Natural killer cell treated with Interleukin-12 subunit alpha and Interleukin-12 subunit beta and Interleukin-15 and Interleukin-18, amount 100 ng/mL, for 72 hours (primary cell): ENCODE results near the gene TRABD2A. TPM values are rescaled to one million over a fixed set of nuclear protein-coding genes. Genes with fewer than 3 reads are reported as not detected.
"Not testable (repeated sequence)": the region's sequence is repeated elsewhere in the genome, so short reads cannot be mapped to it uniquely, and the experiment has no call there.

Experiments
- ATAC-seq, 2 donors: fragments of 150-1000 bp; cut with Tn5 transposase in 1 of 2; sonication (Bioruptor Pico), chemical (Tn5 transposase) in 1 of 2; 2 replicates each; pipeline ENCODE4 v1.10.0; 2021
- DNase-seq: peaks from one replicate; pipeline ENCODE4 v3.0.0; 2022; ENCODE audit warnings: low spot score
- H3K27ac Mint-ChIP-seq, 2 donors: 1 replicate in 1 of 2; 2 replicates in 1 of 2; pipeline ENCODE4 v1.8.0; 2022; ENCODE audit warnings: mixed read lengths in 2 of 2, mild to moderate bottlenecking in 1 of 2, moderate library complexity in 1 of 2
- H3K27me3 Mint-ChIP-seq, 2 donors: 1 replicate in 1 of 2; 2 replicates in 1 of 2; pipeline ENCODE4 v1.8.0; 2022; ENCODE audit warnings: mixed read lengths in 2 of 2
- H3K36me3 Mint-ChIP-seq: one replicate; pipeline ENCODE4 v1.8.0; 2022; ENCODE audit warnings: mixed read lengths
- H3K4me1 Mint-ChIP-seq, 2 donors: 1 replicate in 1 of 2; 2 replicates in 1 of 2; pipeline ENCODE4 v1.8.0; 2022; ENCODE audit warnings: low read depth in 2 of 2, mixed read lengths in 2 of 2, mild to moderate bottlenecking in 1 of 2
- H3K4me3 Mint-ChIP-seq: one replicate; pipeline ENCODE4 v1.8.0; 2022; ENCODE audit warnings: mixed read lengths
- H3K9me3 Mint-ChIP-seq: 2 replicates; pipeline ENCODE4 v1.8.0; 2022; ENCODE audit warnings: mixed read lengths
- total RNA-seq, 2 donors: library from RNA; stranded (reverse); gene quantifications; one replicate each; pipeline ENCODE4 v1.2.3, GENCODE V29; 2022

The TRABD2A gene
- total RNA-seq, 2 donors from 2014 or later: 6.6 to 18.3 TPM

DNA sequence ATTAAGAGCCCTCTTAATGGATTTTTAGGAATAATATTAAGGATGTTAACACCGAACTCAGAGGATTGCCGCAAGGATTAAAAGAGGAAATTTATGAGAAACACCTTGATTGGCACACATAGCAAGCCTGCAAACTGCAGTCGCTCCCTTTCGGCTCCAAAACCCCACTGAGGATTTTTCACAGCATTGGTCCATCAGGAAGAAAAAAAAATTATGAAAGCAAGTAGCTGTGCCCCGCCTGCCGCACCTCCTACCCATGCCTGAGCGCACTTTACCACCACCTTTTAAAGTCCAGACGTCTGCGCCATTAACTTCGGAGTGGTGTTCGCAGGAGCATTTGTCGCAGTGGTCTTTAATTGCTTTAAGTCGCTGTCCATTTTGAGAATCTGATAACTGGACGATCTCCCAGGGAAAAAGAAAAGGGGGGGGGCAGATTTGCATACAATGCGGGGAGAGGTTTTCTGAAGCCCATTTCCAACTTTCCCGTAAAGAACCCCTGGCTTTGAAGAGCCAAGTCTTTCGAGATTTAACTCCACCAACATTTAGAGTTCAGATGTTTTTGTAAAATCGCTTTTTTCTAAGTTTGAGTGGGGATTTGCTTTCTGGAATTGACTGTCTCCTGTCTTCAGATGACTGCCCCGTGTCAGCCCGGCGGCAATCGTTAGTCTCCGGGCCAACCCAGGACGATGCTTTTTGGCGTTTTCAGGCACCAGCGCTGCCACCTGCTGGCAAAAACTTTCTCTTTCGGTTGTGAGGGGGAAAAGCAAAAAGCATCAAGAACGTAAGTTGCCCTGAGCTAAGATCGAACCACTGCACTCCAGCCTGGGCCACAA lies 913 bp upstream of the TRABD2A start:
- Mint-ChIP-seq H3K4me3 (peak overlapping the region; percentile 89), H3K27ac (peak overlapping the region; percentile 75 to 80), H3K27me3 (peaks cover 16% of the 10 kb centered on the region in 2 donors), H3K4me1 (peaks cover 29 to 38% of the 10 kb centered on the region in 2 donors), H3K9me3 (no peaks in the 10 kb centered on the region), H3K36me3 (no peaks in the 10 kb centered on the region)
- peak; percentile 84 to 88 for ATAC-seq
- peak; percentile 87 for DNase-seq

DNA sequence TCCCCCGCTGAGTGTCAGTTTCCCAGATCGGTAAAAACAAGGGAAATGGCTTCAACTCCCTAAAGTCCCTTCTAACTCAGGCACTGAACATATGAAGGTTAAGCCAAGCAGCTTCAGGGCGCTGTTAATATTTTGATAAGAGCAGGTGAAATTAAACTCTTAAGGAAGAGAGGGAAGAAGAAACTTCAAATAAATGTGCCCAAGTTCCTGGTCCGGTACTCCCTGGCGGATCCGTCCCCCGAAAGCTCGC lies 564 bp downstream of the TRABD2A start:
- H3K27me3 Mint-ChIP-seq: peaks cover 16 to 20% of the 10 kb centered on the region in 2 donors
- H3K27ac Mint-ChIP-seq: peak overlapping the region; percentile 75 to 78
- H3K4me1 Mint-ChIP-seq: peaks cover 24 to 34% of the 10 kb centered on the region in 2 donors
- no peaks in the 10 kb centered on the region for H3K9me3 Mint-ChIP-seq
- DNase-seq: no peak
- H3K36me3 Mint-ChIP-seq: no peaks in the 10 kb centered on the region
- H3K4me3 Mint-ChIP-seq: peak overlapping the region; percentile 89
- no peak for ATAC-seq

DNA sequence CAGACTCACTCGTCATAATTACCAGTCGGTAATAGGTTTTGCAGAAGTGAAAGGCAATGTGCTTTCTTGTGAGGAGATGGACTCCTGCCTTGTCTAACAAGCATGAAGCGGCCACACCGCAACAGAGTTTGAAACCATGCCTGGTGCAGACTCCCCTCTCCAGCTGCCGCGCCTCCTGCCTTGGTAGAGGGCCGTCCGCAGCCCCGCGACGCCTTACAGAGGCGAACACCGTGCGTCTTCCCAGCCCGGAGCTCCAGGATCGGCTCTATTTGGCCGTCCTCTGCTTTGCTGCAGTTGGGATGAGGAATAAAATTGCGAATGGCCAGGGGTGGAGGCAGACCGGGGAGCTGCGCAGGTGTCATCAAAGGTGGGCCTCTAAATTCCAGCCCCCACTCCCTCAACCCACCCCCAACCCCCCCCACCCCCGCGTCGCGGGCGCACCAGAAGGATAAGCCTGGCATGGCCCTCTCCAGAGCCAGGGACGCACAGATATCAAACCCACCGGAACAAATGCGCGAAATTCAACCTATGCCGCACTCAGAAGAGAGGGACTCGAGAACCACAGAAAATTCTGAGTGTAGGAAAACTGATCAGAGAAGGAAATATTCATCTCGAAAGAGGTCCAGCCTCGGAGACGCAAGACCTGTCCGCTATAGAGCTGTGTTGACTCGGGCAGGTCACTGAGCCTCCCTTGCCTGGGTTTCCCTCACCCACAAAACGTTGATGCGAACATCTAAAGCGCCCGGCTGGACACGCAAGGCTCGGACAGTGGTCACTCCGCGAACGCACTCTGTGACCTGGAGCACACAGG lies 1.1 kb downstream of the TRABD2A start:
- peak; percentile 57 for DNase-seq
- no peaks in the 10 kb centered on the region for H3K9me3 Mint-ChIP-seq
- peaks cover 29 to 39% of the 10 kb centered on the region in 2 donors for H3K4me1 Mint-ChIP-seq
- peaks cover 16 to 23% of the 10 kb centered on the region in 2 donors for H3K27me3 Mint-ChIP-seq
- no peak for ATAC-seq
- peak overlapping the region; percentile 89 for H3K4me3 Mint-ChIP-seq
- no peaks in the 10 kb centered on the region for H3K36me3 Mint-ChIP-seq
- peak overlapping the region; percentile 75 to 78 for H3K27ac Mint-ChIP-seq

DNA sequence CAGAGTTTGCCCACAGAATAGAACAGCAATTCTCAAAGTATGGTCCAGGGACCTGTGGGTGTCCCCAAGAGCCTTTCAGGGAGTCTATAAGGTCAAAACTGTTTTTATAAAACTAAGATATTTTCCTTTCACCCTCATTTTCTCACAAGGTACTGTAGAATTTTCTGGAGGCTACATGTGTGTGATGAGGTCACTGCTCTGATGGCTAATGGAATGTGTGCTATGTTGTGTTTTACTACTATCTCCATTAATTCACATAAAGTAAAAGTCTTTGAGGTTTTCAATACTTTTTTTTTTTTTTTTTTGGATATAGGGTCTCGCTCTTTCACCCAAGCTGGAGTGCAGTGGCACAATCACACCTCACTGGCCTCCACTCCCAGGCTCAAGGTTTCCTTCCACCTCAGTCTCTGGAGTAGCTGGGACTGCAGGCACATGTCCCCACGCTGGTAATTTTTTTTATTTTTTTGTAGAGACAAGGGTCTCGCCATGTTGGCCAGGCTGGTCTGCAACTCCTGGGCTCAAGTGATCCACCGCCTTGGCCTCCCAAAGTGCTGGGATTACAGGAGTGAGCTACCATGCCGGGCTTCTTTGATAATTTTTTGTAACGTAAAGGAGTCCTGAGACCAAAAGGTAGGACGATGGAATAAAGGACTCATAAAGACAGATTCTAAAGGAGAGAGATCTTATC lies 1.8 kb downstream of the TRABD2A start:
- H3K27ac Mint-ChIP-seq: no peak overlapping the region
- peaks cover 16 to 23% of the 10 kb centered on the region in 2 donors for H3K27me3 Mint-ChIP-seq
- H3K36me3 Mint-ChIP-seq: no peaks in the 10 kb centered on the region
- no peak for DNase-seq
- peaks cover 37 to 44% of the 10 kb centered on the region in 2 donors for H3K4me1 Mint-ChIP-seq
- H3K9me3 Mint-ChIP-seq: no peaks in the 10 kb centered on the region
- no peak for ATAC-seq
- H3K4me3 Mint-ChIP-seq: peak overlapping the region; percentile 89

DNA sequence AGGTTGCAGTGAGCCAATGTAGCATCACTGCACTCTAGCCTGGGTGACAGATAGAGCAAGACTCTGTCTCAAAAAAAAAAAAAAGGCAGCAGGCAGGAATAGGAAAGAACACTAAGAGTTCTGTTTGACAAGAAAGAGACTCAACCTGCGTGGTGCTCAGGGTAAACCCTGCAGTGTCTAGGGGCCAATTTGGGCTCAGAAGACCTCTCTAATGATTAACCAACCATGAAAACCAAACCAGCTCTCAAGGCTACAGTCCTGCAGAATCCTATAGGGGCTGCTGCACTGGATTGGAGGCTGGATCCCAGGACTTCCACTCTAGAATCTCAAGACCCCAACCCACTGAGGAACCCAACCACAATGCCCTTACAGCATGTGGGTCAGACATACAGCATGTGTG lies 2.4 kb downstream of the TRABD2A start:
- H3K4me3 Mint-ChIP-seq: no peak overlapping the region
- H3K4me1 Mint-ChIP-seq: peaks cover 36 to 43% of the 10 kb centered on the region in 2 donors
- ATAC-seq: no peak
- H3K27ac Mint-ChIP-seq: no peak overlapping the region
- peak; percentile 54 for DNase-seq
- no peaks in the 10 kb centered on the region for H3K36me3 Mint-ChIP-seq
- peaks cover 16 to 23% of the 10 kb centered on the region in 2 donors for H3K27me3 Mint-ChIP-seq
- H3K9me3 Mint-ChIP-seq: no peaks in the 10 kb centered on the region

DNA sequence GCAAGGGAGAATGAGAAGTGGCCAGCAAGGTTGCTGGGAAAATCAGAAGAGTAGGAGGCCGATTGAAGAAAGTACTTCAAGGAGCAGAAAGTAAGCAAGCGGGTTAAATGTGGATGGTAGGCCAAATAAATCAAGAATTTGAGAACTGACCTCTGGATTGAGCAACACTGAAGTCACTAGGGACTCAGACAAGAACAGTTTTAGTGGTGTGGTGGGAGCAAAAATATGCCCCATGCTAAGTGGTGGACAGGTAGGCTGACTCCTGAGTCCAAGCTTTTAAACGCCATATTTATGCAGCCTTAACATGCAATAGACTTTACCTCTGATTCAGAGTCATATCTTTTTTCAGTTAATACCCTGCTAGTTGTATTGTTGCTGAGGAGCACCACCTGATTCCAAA lies 4.5 kb downstream of the TRABD2A start:
- no peak overlapping the region for H3K4me3 Mint-ChIP-seq

DNA sequence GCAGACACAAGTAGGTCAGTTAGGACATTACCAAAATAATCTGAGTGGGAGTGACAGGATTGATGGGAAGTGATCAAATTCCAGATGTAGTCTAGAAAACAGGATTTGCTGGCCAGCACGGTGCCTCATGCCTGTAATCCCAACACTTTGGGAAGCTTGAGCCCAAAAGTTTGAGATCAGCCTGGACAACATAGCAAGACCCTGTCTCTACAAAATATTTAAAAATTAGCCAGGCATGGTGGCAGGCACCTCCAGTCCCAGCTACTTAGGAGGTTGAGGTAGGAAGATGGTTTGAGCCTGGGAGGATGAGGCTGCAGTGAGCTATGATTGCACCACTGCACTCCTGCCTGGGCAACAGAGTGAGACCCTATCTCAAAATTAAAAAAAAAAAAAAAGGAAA lies 5.3 kb downstream of the TRABD2A start:
- not testable (repeated sequence) for H3K4me3 Mint-ChIP-seq, ATAC-seq, H3K9me3 Mint-ChIP-seq, H3K36me3 Mint-ChIP-seq, DNase-seq
- Mint-ChIP-seq H3K27me3 (peaks cover 16 to 23% of the 10 kb centered on the region in 2 donors), H3K27ac (peak overlapping the region; percentile 1 to 57), H3K4me1 (peaks cover 18 to 20% of the 10 kb centered on the region in 2 donors)

More for the DNA sequence above, 4.5 kb downstream of the TRABD2A start:
- Mint-ChIP-seq H3K4me1 (peaks cover 22 to 23% of the 10 kb centered on the region in 2 donors), H3K27ac (no peak overlapping the region), H3K27me3 (peaks cover 16 to 23% of the 10 kb centered on the region in 2 donors), H3K9me3 (no peaks in the 10 kb centered on the region), H3K36me3 (no peaks in the 10 kb centered on the region)
- ATAC-seq: no peak
- DNase-seq: no peak

DNA sequence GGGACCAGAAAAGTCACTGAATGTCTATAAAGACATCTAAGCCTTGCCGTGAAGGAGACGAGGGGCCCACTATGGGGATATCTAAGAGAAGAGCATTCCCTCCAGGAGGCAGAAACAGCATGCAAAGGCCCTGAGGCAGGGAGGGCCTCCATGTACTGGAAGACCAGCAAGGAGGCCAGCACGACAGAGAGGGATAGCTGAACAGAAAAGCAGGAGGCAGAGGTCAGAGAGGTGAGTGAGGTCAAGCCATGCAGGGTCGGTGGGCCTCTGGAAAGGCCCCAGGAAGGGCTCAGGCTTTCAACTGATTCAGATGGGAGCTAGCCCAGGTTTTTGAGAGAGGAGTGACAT lies 5.7 kb downstream of the TRABD2A start:
- peaks cover 14 to 20% of the 10 kb centered on the region in 2 donors for H3K4me1 Mint-ChIP-seq
- H3K9me3 Mint-ChIP-seq: no peaks in the 10 kb centered on the region
- DNase-seq (peak; percentile 23), ATAC-seq (no peak)
- peak overlapping the region; percentile 1 to 57 for H3K27ac Mint-ChIP-seq
- peaks cover 13 to 24% of the 10 kb centered on the region in 2 donors for H3K27me3 Mint-ChIP-seq
- no peak overlapping the region for H3K4me3 Mint-ChIP-seq
- no peaks in the 10 kb centered on the region for H3K36me3 Mint-ChIP-seq

DNA sequence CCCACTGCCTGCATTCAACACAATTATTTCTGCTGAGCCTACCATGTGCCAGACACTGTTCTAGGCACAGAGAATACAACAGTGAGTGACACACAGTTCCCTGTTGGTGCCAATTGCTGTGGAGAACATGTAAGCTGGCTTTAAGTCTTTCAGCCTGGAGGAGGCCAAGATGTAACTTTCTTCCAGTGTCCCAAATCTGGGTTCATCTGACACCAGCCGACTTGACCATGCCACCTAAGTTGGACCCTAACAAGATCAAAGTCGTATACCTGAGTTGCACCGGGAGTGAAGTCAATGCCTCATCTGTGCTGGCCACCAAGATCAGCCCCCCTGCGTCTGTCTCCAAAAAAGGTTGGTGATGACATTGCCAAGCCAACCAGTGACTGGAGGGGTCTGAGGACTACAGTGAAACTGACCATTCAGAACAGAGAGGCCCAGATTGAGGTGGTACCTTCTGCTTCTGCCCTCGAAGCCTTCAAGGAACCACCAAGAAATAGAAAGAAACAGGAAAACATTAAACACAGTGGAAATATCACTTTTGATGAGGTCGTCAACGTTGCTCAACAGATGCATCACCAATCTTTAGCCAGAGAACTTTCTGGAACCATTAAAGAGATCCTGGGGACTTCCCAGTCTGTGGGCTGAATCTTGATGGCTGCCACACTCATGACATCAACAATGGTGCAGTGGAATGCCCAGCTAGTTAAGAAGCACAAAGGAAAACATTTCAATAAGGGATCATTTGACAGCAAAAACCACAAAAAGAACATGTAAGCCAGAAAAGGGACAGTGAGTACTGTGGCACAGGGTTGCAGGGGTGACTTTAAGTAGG lies 6.3 kb downstream of the TRABD2A start:
- DNase-seq (peak; percentile 49), ATAC-seq (no peak)
- H3K36me3 Mint-ChIP-seq: no peaks in the 10 kb centered on the region
- H3K4me3 Mint-ChIP-seq: no peak overlapping the region
- H3K27me3 Mint-ChIP-seq: peaks cover 10 to 21% of the 10 kb centered on the region in 2 donors
- H3K27ac Mint-ChIP-seq: peak overlapping the region; percentile 1 to 57
- H3K9me3 Mint-ChIP-seq: no peaks in the 10 kb centered on the region
- H3K4me1 Mint-ChIP-seq: peaks cover 11 to 16% of the 10 kb centered on the region in 2 donors

DNA sequence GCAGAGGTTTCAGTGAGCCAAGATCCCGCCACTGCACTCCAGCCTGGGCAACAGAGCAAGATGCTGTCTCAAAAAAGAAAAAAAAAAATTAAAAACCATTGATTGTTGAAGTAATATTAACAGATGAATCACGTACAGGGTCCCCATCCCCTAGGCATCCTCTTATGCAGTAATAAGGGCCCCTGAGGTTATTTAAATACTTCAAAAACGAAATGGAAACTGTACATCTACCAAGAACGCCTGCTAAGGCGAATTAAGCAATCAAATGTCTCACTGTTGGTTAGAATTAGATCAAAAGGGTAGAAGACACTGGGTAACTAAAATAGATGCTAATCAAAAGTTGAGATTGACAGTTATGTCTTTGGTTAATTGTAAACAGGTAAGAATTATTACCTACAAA lies 7.5 kb downstream of the TRABD2A start:
- no peaks in the 10 kb centered on the region for H3K9me3 Mint-ChIP-seq
- no peaks in the 10 kb centered on the region for H3K36me3 Mint-ChIP-seq
- peaks cover 10 to 19% of the 10 kb centered on the region in 2 donors for H3K27me3 Mint-ChIP-seq
- peaks cover 11 to 16% of the 10 kb centered on the region in 2 donors for H3K4me1 Mint-ChIP-seq
- no peak for DNase-seq
- no peak overlapping the region for H3K27ac Mint-ChIP-seq
- no peak overlapping the region for H3K4me3 Mint-ChIP-seq
- ATAC-seq: no peak

DNA sequence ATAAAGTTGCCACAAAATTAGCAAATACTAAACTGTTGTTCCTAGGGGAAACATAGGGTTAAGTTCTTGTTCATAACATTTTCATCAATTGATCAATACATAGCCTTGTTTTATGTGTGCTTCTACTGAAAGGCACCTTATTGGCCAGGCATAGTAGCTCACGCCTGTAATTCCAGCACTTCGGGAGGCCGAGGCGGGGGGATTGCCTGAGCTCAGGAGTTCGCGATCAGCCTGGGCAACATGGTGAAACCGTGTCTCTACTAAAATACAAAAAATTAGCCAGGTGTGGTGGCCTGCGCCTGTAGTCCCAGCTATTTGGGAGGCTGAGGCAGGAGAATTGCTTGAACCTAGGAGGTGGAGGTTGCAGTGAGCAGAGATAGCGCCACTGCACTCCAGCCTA lies 8.2 kb downstream of the TRABD2A start:
- H3K4me1 Mint-ChIP-seq: peaks cover 11 to 16% of the 10 kb centered on the region in 2 donors
- not testable (repeated sequence) for H3K27ac Mint-ChIP-seq, H3K36me3 Mint-ChIP-seq, H3K4me3 Mint-ChIP-seq, H3K9me3 Mint-ChIP-seq, ATAC-seq
- peaks cover 5 to 15% of the 10 kb centered on the region in 2 donors for H3K27me3 Mint-ChIP-seq
- DNase-seq: peak; percentile 42

DNA sequence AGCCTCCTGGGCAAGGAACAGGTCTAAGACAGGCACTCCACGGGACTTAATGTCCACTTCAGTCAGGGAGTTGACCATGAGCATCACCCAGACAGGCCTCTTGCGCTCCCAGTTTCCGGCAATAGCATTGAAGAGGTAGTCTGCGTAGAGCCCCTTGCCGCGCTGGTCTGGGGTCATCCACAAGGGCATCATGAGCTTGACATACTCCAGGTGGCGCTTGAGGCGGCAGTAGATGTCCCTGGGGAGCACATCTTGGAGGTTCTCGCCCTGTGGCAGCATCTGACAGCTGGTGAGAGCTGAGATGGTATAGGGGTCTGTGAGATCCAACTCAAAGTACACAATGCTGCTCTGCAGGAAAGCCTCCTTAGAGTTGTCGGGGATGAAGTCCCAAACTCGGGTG lies 10.6 kb downstream of the TRABD2A start:
- Mint-ChIP-seq H3K27ac (peak overlapping the region in 1 of 2 donors; percentile 36), H3K9me3 (no peaks in the 10 kb centered on the region), H3K4me3 (no peak overlapping the region), H3K27me3 (peaks cover 0 to 6% of the 10 kb centered on the region in 2 donors), H3K36me3 (no peaks in the 10 kb centered on the region), H3K4me1 (peaks cover 11 to 17% of the 10 kb centered on the region in 2 donors)
- peak; percentile 57 for DNase-seq
- ATAC-seq: no peak

DNA sequence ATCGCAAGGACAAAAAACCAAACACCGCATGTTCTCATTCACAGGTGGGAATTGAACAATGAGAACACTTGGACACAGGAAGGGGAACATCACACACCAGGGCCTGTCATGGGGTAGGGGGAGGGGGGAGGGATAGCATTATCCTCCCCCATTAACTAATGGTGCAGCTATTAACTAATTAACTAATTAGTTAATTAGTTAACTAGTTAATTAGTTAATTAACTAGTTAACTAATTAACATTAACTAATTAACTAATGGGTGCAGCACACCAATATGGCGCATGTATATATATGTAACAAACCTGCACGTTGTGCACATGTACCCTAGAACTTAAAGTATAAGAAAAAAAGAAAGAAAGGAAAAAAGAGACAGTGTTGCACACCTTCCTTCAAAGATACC lies 12.6 kb downstream of the TRABD2A start:
- not testable (repeated sequence) for H3K36me3 Mint-ChIP-seq, H3K4me3 Mint-ChIP-seq, H3K4me1 Mint-ChIP-seq, H3K27me3 Mint-ChIP-seq, H3K9me3 Mint-ChIP-seq, ATAC-seq, H3K27ac Mint-ChIP-seq, DNase-seq
